Lower lobe of right lung (tissue), 2 donors: ENCODE measurements around the gene SLC25A25. TPM values are rescaled to one million over a fixed set of nuclear protein-coding genes. Genes with fewer than 3 reads are reported as not detected.

ENCODE experiments used
- ATAC-seq, 2 donors: fragments of 200-7000 bp; cut with Tn5 transposase; one replicate each; pipeline ENCODE4 v1.9.1; 2020 to 2022; ENCODE audit warnings: mild to moderate bottlenecking in 2 of 2, moderate library complexity in 2 of 2
- DNase-seq: peaks from one replicate; pipeline ENCODE4 v3.0.0-alpha.2; 2020
- H3K27ac ChIP-seq: fragments of 200-600 bp; one replicate; pipeline ENCODE4 v1.8.0; 2022
- H3K27me3 ChIP-seq: fragments of 200-600 bp; one replicate; pipeline ENCODE4 v1.8.0; 2022; ENCODE audit warnings: low read depth
- H3K36me3 ChIP-seq: fragments of 200-600 bp; one replicate; pipeline ENCODE4 v1.8.0; 2022; ENCODE audit warnings: mild to moderate bottlenecking
- H3K4me1 ChIP-seq: fragments of 200-600 bp; one replicate; pipeline ENCODE4 v1.8.0; 2022
- H3K4me3 ChIP-seq: fragments of 200-600 bp; one replicate; pipeline ENCODE4 v1.8.0; 2022; ENCODE audit warnings: mild to moderate bottlenecking
- H3K9me3 ChIP-seq: fragments of 200-600 bp; one replicate; pipeline ENCODE4 v1.8.0; 2022
- CTCF ChIP-seq: fragments of 200-600 bp; IDR thresholded peaks from one replicate; pipeline ENCODE4 v1.8.0; 2022; ENCODE audit warnings: antibody characterized with exemption, mild to moderate bottlenecking
- intact Hi-C: fragments of 100-400 bp; cut with DNase I; formaldehyde crosslinking; loops from one replicate; pipeline ENCODE4 v1.11.0; 2022
- total RNA-seq: library from RNA; stranded (reverse); fragmentation: NEBNext Ultra II Directional; extraction: Animal tissue kit (Norgen Biotek cat#: 25700); gene quantifications from one replicate; pipeline ENCODE4 v1.2.1, GENCODE V29; 2021
- donor health status: DM: no; HTN: yes; CAD: no; lungs with severe emphysema.

SLC25A25 gene
- total RNA-seq, 1 donor from 2014 or later, result 27.3 TPM

- H3K27ac ChIP-seq, result no peak overlapping the region
- intact Hi-C loops, result no loop called here
Measured at GRCh38 chr9:128105538-128106175, 37.6 kb downstream of the SLC25A25 start.

GRCh38 chr9:128106181-128106939 lies 38.3 kb downstream of the SLC25A25 start:
- peaks cover 86% of the 10 kb centered on the region for H3K36me3 ChIP-seq
- no peak for ATAC-seq
- no peak overlapping the region for H3K27ac ChIP-seq
- no peaks in the 10 kb centered on the region for H3K27me3 ChIP-seq
- H3K9me3 ChIP-seq, result no peaks in the 10 kb centered on the region
- H3K4me3 ChIP-seq, result no peak overlapping the region
- TF ChIP-seq CTCF, result no peak
- intact Hi-C loops, result no loop called here
- H3K4me1 ChIP-seq, result peaks cover 34% of the 10 kb centered on the region
- peak; percentile 44 for DNase-seq

More at GRCh38 chr9:128105538-128106175, 37.6 kb downstream of the SLC25A25 start:
- H3K36me3 ChIP-seq, result peaks cover 90% of the 10 kb centered on the region
- peaks cover 41% of the 10 kb centered on the region for H3K4me1 ChIP-seq
- DNase-seq, result peak; percentile 28
- TF ChIP-seq CTCF, result no peak
- H3K9me3 ChIP-seq, result no peaks in the 10 kb centered on the region
- no peak for ATAC-seq
- H3K4me3 ChIP-seq, result no peak overlapping the region
- H3K27me3 ChIP-seq, result no peaks in the 10 kb centered on the region

- H3K9me3 ChIP-seq, result no peaks in the 10 kb centered on the region
- TF ChIP-seq CTCF, result no peak
- H3K36me3 ChIP-seq, result peaks cover 79% of the 10 kb centered on the region
- intact Hi-C loops, result no loop called here
- no peak overlapping the region for H3K27ac ChIP-seq
- peaks cover 27% of the 10 kb centered on the region for H3K4me1 ChIP-seq
- H3K4me3 ChIP-seq, result no peak overlapping the region
- H3K27me3 ChIP-seq, result no peaks in the 10 kb centered on the region
- DNase-seq (peak; percentile 43), ATAC-seq (peak in 1 of 2 donors; percentile 9)
Measured at GRCh38 chr9:128106940-128107467, 39.0 kb downstream of the SLC25A25 start.

- DNase-seq (peak; percentile 26), ATAC-seq (no peak)
- Histone ChIP-seq H3K4me3 (no peak overlapping the region), H3K27ac (no peak overlapping the region), H3K36me3 (peaks cover 73% of the 10 kb centered on the region), H3K27me3 (no peaks in the 10 kb centered on the region), H3K4me1 (peaks cover 20% of the 10 kb centered on the region), H3K9me3 (no peaks in the 10 kb centered on the region)
- intact Hi-C loops, result no loop called here
- TF ChIP-seq CTCF, result no peak
Measured at GRCh38 chr9:128107468-128108268, 39.6 kb downstream of the SLC25A25 start.
